Panc1 (cell line): Measurements from ENCODE around the gene TLCD3B. TPM values are rescaled to one million over a fixed set of nuclear protein-coding genes. Genes with fewer than 3 reads are reported as not detected.
"Not testable (repeated sequence)": the region's sequence is repeated elsewhere in the genome, so short reads cannot be mapped to it uniquely, and the experiment has no call there.

Experiments used
- ATAC-seq: fragments of 200-7000 bp; cut with Tn5 transposase; 2 replicates; pipeline ENCODE4 v1.9.1; 2020; ENCODE audit warnings: mild to moderate bottlenecking, moderate library complexity
- BruUV-seq: library from RNA; stranded (reverse); fragments of 400-500 nt; replicated peaks from 2 replicates; lab custom pipeline; 2021; lab: Mats Ljungman, UMichigan
- CTCF ChIA-PET: fragments of 300-600 bp; sonication (Branson Sonifier 250); formaldehyde crosslinking; loops from one replicate; lab custom pipeline; 2022; ENCODE audit warnings: antibody characterized with exemption; lab: Charles Lee
- POLR2A ChIA-PET: fragments of 300-600 bp; sonication (Branson Sonifier 250); formaldehyde crosslinking; loops from one replicate; lab custom pipeline; 2022; ENCODE audit warnings: antibody characterized with exemption; lab: Charles Lee
- DNase-seq: peaks from one replicate; pipeline ENCODE4 v3.0.0-alpha.2; 2010; ENCODE audit warnings: low read depth, low spot score
- H3K27ac ChIP-seq: 2 replicates; pipeline ENCODE4 v1.5.1; 2011; ENCODE audit warnings: mild to moderate bottlenecking, low read length, inconsistent platforms
- H3K27me3 ChIP-seq: fragments of 200-500 bp; sonication (Bioruptor generic); 2 replicates; pipeline ENCODE4 v1.6.0; 2014; ENCODE audit warnings: low read length, inconsistent platforms; ENCODE audit not compliant: control insufficient read depth, insufficient read depth
- H3K36me3 ChIP-seq: fragments of 200-500 bp; sonication (Bioruptor generic); 2 replicates; pipeline ENCODE4 v1.5.1; 2014; ENCODE audit warnings: inconsistent platforms, mild to moderate bottlenecking, low read length, moderate library complexity; ENCODE audit not compliant: control insufficient read depth, insufficient read depth
- H3K4me1 ChIP-seq: 2 replicates; pipeline ENCODE4 v1.5.1; 2011; ENCODE audit warnings: inconsistent platforms, mild to moderate bottlenecking, low read length, moderate library complexity; ENCODE audit not compliant: control insufficient read depth, insufficient read depth
- H3K4me3 ChIP-seq, 2 experiments: 2 replicates each; pipeline ENCODE4 v1.5.1; 2011 to 2012; ENCODE audit warnings: low read depth in 2 of 2, low read length in 2 of 2, mild to moderate bottlenecking in 2 of 2, inconsistent platforms in 1 of 2, moderate library complexity in 1 of 2
- H3K9me3 ChIP-seq: fragments of 200-500 bp; sonication (Bioruptor generic); 2 replicates; pipeline ENCODE4 v1.5.1; 2014; ENCODE audit warnings: low read depth, mild to moderate bottlenecking, inconsistent platforms, low read length, moderate library complexity; ENCODE audit not compliant: control insufficient read depth, insufficient read depth
- CTCF ChIP-seq: fragments of 450-650 bp; IDR thresholded peaks from 2 replicates; pipeline ENCODE4 v1.5.1; 2017; ENCODE audit warnings: mild to moderate bottlenecking
- POLR2AphosphoS5 ChIP-seq: IDR thresholded peaks from 2 replicates; pipeline ENCODE4 v1.6.1; 2012; ENCODE audit warnings: mild to moderate bottlenecking, low read depth, low read length, moderate library complexity
- REST ChIP-seq, 2 experiments: IDR thresholded peaks; 2 replicates each; pipeline ENCODE4 v1.6.1; 2011 to 2012; ENCODE audit warnings: low read depth in 2 of 2, control low read depth in 1 of 2, low read length in 1 of 2, mild to moderate bottlenecking in 1 of 2, moderate library complexity in 1 of 2; ENCODE audit not compliant: insufficient read depth in 1 of 2
- SIN3A ChIP-seq: IDR thresholded peaks from 2 replicates; pipeline ENCODE4 v1.6.1; 2012; ENCODE audit warnings: low read depth, mild to moderate bottlenecking, low read length, moderate library complexity, borderline replicate concordance; ENCODE audit not compliant: insufficient read depth
- TCF7L2 ChIP-seq: IDR thresholded peaks from 2 replicates; pipeline ENCODE4 v1.6.1; 2011; ENCODE audit warnings: mild to moderate bottlenecking, low read depth, low read length, inconsistent platforms
- in situ Hi-C: cut with HindIII; loops from 2 replicates; pipeline ENCODE4 v1.10.0; 2016; ENCODE audit warnings: low sequenced_read_pairs, low pct_unique_long_range_greater_than_20kb
- intact Hi-C: fragments of 100-400 bp; cut with micrococcal nuclease; formaldehyde crosslinking; loops from one replicate; pipeline ENCODE4 v1.10.0; 2022; ENCODE audit not compliant: unreplicated experiment
- total RNA-seq: library from RNA; stranded (reverse); gene quantifications from one replicate; pipeline ENCODE4 v1.2.1, GENCODE V29; 2021; ENCODE audit not compliant: unreplicated experiment

Gene TLCD3B
- total RNA-seq, 1 experiment from 2014 or later, result 3.5 TPM

DNA sequence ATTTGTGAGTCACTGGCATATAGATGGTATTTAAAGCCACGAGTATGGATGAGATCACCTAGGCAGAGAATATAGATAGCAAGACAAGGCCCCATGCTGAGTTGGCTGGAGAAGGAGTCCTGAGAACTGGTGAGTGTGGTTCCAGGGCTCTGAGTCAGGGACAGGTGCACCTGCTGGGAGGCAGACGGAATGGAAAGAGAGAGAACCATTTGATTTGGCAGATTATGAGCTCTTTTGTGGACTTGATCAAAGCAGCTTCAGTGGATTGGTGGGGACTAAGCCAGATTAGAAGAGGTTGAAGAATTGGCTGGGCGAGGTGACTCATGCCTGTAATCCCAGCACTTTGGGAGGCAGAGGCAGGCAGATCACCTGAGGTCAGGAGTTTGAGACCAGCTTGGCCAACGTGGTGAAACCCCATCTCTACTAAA, 12.3 kb downstream of the TLCD3B start:
- DNase-seq (no peak), ATAC-seq (no peak)
- intact Hi-C loops, result no loop called here
- Histone ChIP-seq H3K27me3 (no peaks in the 10 kb centered on the region), H3K27ac (no peak overlapping the region), H3K36me3 (no peaks in the 10 kb centered on the region), H3K4me1 (no peaks in the 10 kb centered on the region), H3K9me3 (no peaks in the 10 kb centered on the region), H3K4me3 (no peak overlapping the region)
- CTCF ChIA-PET, result interaction anchor here (0.6 kb wide), 2 partner anchors 43 to 116 kb away, joined by 3 read pairs; no protein-coding TSS in a partner anchor
- POLR2A ChIA-PET, result interaction anchor here (0.6 kb wide), 2 partner anchors 9 to 47 kb away, joined by 3 to 8 read pairs; no protein-coding TSS in a partner anchor
- TF ChIP-seq CTCF, result no peak
- in situ Hi-C loops, result no loop called here
- BruUV-seq, result no TSS peak

DNA sequence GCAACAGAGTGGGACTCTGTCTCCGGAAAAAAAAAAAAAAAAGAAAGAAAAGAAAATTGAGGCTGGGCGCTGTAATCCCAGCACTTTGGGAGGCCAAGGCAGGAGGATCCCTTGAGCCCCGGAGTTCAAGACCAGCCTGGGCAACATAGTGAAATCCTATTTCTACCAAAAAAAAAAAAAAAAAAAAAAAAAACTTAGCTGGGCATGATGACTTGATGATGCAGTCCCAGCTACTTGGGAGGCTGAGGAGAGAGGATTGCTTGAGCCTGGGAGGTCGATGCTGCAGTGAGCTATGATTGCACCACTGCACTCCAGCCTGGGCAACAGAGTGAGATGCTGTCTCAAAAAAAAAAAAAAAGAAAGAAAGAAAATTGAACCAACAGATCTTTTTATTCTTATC, 13.1 kb downstream of the TLCD3B start:
- intact Hi-C loops, H3K27me3 ChIP-seq, H3K4me1 ChIP-seq, H3K27ac ChIP-seq, H3K9me3 ChIP-seq, H3K4me3 ChIP-seq, BruUV-seq, H3K36me3 ChIP-seq, DNase-seq, ATAC-seq, in situ Hi-C loops: not testable (repeated sequence)
- ChIA-PET POLR2A (interaction anchor here (0.6 kb wide), 2 partner anchors 9 to 26 kb away, joined by 6 to 9 read pairs; no protein-coding TSS in a partner anchor), CTCF (interaction anchor here (0.6 to 0.7 kb wide), 3 partner anchors 12 to 267 kb away, joined by 5 to 7 read pairs (median 6); no protein-coding TSS in a partner anchor)

DNA sequence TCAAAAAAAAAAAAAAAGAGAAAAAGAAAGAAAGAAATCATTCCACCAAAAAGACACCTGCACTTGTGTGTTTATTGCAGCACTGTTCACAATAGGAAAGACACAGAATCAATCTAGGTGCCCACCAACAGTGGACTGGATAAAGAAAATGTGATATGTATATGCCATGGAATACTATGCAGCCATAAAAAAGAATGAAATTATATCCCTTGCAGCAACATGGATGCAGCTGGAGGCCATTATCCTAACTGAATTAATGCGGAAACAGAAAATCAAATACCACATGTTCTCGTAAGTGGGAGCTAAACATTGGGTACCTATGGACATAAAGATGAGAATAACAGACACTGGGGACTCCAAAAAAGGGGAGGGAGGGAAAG, 13.8 kb downstream of the TLCD3B start:
- Histone ChIP-seq H3K27me3 (no peaks in the 10 kb centered on the region), H3K27ac (no peak overlapping the region), H3K9me3 (no peaks in the 10 kb centered on the region), H3K4me1 (no peaks in the 10 kb centered on the region), H3K36me3 (no peaks in the 10 kb centered on the region), H3K4me3 (no peak overlapping the region)
- in situ Hi-C loops (no loop called here), intact Hi-C loops (no loop called here)
- ChIA-PET CTCF (no interaction called here), POLR2A (no interaction called here)
- ATAC-seq, result no peak
- TF ChIP-seq CTCF (no peak), SIN3A (no peak), POLR2AphosphoS5 (no peak), REST (IDR thresholded peaks at IDR 0.05; ENCODE audit: insufficient read depth in 1 of 2, low read depth in 2 of 2, low read length in 1 of 2) (no peak), TCF7L2 (no peak)
- BruUV-seq, result no TSS peak
- no peak for DNase-seq
